CD4-positive, alpha-beta T cell treated with Interleukin-4 for 4 hours (primary cell): ENCODE measurements around the gene CLEC16A.

Experiments
- DNase-seq: peaks from one replicate; pipeline ENCODE4 v3.0.0-alpha.2; 2020

Gene CLEC16A

GRCh38 chr16:10992112-10992511 is 47.7 kb downstream of the CLEC16A start:
- no peak for DNase-seq

- no peak for DNase-seq
Measured at GRCh38 chr16:10992797-10993196, 48.4 kb downstream of the CLEC16A start.

DNA sequence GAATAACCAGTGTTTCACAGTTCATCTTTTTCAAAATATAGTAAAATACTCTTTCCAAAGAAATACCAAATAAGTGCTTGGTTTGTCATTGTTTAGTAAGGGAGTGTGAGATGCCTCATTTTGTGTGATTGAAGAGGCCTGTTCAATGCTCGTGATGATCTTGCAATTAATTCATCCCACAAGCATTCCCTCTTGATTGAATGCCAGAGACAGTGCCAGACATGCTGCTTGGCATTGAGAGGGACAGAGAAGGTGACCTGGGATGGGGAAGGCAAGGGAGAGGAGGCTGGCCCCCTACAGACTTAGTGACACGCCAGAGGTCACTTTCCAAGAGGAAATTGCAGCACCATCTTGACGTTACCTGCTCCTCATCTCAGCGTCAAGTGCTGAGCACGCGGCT is 49.3 kb downstream of the CLEC16A start:
- no peak for DNase-seq

DNA sequence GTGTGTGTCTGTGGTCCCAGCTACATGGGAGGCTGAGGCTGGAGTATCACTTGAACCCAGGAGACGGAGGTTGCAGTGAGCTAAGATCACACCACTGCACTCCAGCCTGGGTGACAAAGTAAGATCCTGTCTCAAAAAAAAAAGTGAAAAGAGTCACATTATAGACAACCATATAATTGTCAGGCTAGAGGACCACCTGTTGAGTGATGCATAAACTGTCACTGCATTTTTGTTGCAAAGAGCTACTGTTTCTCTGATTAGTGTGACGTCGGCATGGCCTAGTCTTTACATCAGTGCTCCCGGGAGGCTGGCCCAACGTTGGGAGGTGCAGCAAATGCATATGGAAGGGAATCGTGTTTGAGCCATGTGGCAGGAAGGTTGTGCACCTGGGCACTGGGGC is 50.2 kb downstream of the CLEC16A start:
- no peak for DNase-seq

DNA sequence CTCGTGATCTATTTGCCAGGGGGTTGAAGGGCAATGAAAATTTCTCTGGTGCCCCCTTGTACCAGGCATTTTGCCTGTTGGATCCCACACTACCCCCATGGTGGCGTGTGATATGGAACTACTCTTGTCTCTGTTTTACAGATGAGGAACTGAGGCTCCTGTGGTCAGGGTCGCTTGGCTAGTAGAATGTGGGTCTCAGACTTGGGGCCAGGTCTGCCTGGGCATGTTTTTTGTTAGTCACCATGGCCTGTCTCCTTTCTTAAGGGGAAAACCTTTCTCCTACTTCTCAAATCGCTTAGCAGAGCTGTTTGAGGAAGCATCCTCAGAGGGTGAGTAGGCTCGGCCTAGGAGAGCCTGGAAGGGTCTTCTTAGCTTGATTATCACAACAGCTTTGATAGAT is 51.2 kb downstream of the CLEC16A start:
- DNase-seq = no peak

GRCh38 chr16:10997485-10997884 is 53.1 kb downstream of the CLEC16A start:
- DNase-seq = no peak

DNA sequence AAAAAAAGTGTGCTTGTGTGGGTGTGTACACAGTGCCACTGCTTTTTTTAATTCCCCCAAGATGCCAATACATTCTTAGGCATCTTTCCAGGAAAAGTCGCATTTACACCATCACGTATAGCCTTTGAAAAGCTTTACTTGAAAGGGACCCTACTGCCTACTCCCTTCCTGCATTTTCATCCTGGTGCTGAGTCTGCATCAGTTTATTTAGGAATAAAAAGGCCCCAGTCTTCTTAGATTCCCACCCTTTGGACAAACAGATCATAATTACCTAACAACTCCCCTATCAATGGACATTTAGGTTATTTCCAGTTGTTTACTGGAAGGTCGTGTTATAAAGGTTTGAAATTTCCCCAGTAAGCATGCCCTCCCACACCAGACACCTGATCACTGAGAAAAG is 54.9 kb downstream of the CLEC16A start:
- no peak for DNase-seq

GRCh38 chr16:11001611-11002010 is 57.2 kb downstream of the CLEC16A start:
- no peak for DNase-seq

GRCh38 chr16:11003141-11003540 is 58.8 kb downstream of the CLEC16A start:
- no peak for DNase-seq

- DNase-seq = no peak
Measured at GRCh38 chr16:11004351-11004750, 60.0 kb downstream of the CLEC16A start.

GRCh38 chr16:11004973-11005610 is 60.7 kb downstream of the CLEC16A start:
- DNase-seq = no peak

- no peak for DNase-seq
Measured at GRCh38 chr16:11005611-11005975, 61.2 kb downstream of the CLEC16A start.

- DNase-seq = no peak
Measured at GRCh38 chr16:11006656-11007055, 62.3 kb downstream of the CLEC16A start.

- DNase-seq = no peak
Measured at GRCh38 chr16:11007714-11008280, 63.4 kb downstream of the CLEC16A start.

GRCh38 chr16:11009027-11009755 is 64.8 kb downstream of the CLEC16A start:
- DNase-seq = no peak

GRCh38 chr16:11010575-11011221 is 66.3 kb downstream of the CLEC16A start:
- DNase-seq = no peak

DNA sequence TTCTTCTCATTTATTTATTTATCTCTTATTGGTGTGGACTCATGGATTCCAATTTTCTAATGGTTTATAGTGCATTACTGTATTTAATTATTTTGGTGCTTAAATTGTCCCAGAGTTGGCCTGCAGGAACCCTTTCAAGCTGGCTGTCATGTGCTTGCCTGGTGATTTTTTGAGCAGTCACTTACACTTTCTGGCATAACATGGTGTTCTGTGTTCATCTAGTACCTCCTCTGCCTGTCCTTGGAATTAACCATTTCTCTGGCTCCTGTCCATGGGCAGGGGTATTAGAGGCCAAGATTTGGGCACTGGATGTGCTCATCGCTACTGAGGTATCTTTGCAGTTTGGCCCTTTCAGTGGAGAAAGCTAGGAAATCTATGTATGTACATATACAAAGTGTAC is 67.0 kb downstream of the CLEC16A start:
- no peak for DNase-seq

GRCh38 chr16:11012841-11013240 is 68.5 kb downstream of the CLEC16A start:
- DNase-seq = no peak

GRCh38 chr16:11014136-11014535 is 69.8 kb downstream of the CLEC16A start:
- DNase-seq = no peak

- no peak for DNase-seq
Measured at GRCh38 chr16:11015076-11015475, 70.7 kb downstream of the CLEC16A start.

- DNase-seq = no peak
Measured at GRCh38 chr16:11015607-11016006, 71.2 kb downstream of the CLEC16A start.

DNA sequence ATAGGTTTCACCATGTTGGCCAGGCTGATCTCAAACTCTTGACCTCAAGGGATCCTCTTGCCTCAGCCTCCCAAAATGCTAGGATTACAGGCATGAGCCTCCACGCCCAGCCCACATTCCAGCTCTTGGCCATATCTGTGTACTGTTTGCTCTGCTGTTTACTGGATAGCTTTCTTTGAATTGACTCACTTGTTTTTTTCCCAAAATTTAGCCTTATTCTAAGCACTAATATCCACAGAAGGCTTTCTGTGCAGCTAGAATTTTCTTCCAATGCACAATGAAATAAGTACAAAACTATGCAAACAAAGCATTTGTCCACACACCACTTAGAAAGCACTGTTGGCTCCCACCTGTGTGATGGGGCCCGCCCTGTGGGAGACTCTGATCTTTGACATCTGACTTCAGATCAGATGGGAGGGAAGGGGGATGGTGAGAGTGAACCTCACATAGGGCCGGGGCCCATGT is 72.2 kb downstream of the CLEC16A start:
- no peak for DNase-seq

DNA sequence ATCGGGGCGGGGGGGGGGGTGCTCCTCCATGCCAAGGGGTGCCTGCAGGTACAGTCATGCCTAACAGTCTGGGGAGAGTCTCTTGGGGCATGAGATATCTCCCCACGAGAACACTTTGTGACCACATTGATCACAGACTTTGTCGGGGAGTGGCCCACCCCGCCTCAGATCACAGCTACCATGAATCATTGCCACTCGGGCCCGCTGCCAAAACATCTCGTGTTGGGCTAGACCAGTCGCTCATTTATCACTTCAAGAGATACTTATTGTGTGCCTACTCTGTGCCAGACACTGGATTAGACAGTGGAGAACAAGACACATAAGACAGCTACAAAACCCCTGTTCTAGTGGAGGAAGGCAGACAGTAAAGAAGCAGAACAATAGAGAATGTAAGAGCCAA is 72.6 kb downstream of the CLEC16A start:
- DNase-seq = peak; percentile 43

DNA sequence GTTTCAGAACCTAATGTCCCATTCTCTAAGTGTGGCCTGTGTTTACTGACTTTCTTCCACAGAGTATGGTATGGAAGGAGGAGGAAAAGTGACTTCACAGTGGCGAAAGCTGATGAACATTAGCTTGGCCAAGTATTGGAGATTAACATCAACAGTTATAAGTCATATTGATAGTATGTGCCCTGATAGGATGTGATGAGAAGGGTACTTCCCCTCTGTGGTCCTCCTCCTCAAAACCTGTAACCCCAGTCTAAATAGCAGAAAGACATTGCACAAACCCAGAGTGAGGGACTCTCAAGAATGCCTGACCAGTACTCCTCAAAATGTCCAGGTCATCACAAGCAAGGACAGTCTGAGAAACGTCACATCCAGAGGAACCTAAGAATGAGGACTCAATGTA is 73.1 kb downstream of the CLEC16A start:
- no peak for DNase-seq
